Testis (tissue), 3 donors: ENCODE data around the gene CADPS2. TPM values are rescaled to one million over a fixed set of nuclear protein-coding genes. Genes with fewer than 3 reads are reported as not detected.

ENCODE experiments used
- DNase-seq: peaks from one replicate; pipeline ENCODE4 v3.0.0-alpha.2; 2019
- H3K27ac ChIP-seq, 2 donors: fragments of 200-600 bp; sonication (generic); one replicate each; pipeline ENCODE4 v1.5.1; 2019
- H3K27me3 ChIP-seq: fragments of 200-600 bp; sonication (generic); one replicate; pipeline ENCODE4 v1.5.1; 2019
- H3K36me3 ChIP-seq: fragments of 200-600 bp; sonication (generic); one replicate; pipeline ENCODE4 v1.5.1; 2017; ENCODE audit warnings: low read depth; ENCODE audit errors: missing control alignments
- H3K4me1 ChIP-seq: fragments of 200-600 bp; sonication (generic); one replicate; pipeline ENCODE4 v1.5.1; 2019
- H3K4me3 ChIP-seq, 2 donors: fragments of 200-600 bp; sonication (generic); one replicate each; pipeline ENCODE4 v1.5.1; 2017 to 2019
- H3K9me3 ChIP-seq: fragments of 200-600 bp; sonication (generic); one replicate; pipeline ENCODE4 v1.5.1; 2017
- CTCF ChIP-seq, 3 experiments: fragments of 450-650 bp in 2 of 3; fragments of 200-600 bp in 1 of 3; sonication (generic) in 1 of 3; IDR thresholded peaks; one replicate each; pipeline ENCODE4 v1.5.1; 2016 to 2019; ENCODE audit warnings: antibody characterized with exemption in 3 of 3, mild to moderate bottlenecking in 2 of 3, moderate library complexity in 1 of 3
- POLR2A ChIP-seq: fragments of 450-650 bp; IDR thresholded peaks from one replicate; pipeline ENCODE4 v1.6.1; 2017; ENCODE audit warnings: antibody characterized with exemption, mild to moderate bottlenecking, moderate library complexity
- WGBS, 2 donors: methylation state at CpG; one replicate each; pipeline ENCODE4 v1.1.5; 2018; 5-methylcytosine and 5-hydroxymethylcytosine counted together
- intact Hi-C: fragments of 100-400 bp; cut with DNase I; formaldehyde crosslinking; loops from one replicate; pipeline ENCODE4 v1.15.1; 2023; ENCODE audit warnings: low total_unique reads
- polyA plus RNA-seq: library from polyadenylated mRNA; stranded (reverse); fragments of 350-450 nt; fragmentation: Illumina TruSeq; extraction: RNeasy Lipid Tissue Mini Kit (QIAGEN cat#74804); gene quantifications from one replicate; pipeline ENCODE4 v1.2.3, GENCODE V29; 2014; ENCODE audit warnings: low read depth, low replicate concordance; ENCODE audit not compliant: insufficient read depth
- total RNA-seq, 2 donors: library from RNA; depleted of rRNA; stranded (reverse); fragments of >200 nt; gene quantifications; one replicate each; pipeline ENCODE4 v1.2.3, GENCODE V29; 2016

The CADPS2 gene
- total and polyA plus RNA-seq, 3 donors from 2014 or later = 6.0 to 9.9 (median 9.3) TPM

- DNase-seq = no peak
- no peaks in the 10 kb centered on the region for H3K4me1 ChIP-seq
- 81 to 94% methylated on average over 3 of the region's 3 CpGs for WGBS, 2 donors
- H3K9me3 ChIP-seq = no peaks in the 10 kb centered on the region
- TF ChIP-seq POLR2A (no peak), CTCF (IDR thresholded peaks at IDR 0.05) (no peak)
- intact Hi-C loops = no loop called here
- no peak overlapping the region for H3K4me3 ChIP-seq
- H3K27me3 ChIP-seq = no peaks in the 10 kb centered on the region
- H3K36me3 ChIP-seq = no peaks in the 10 kb centered on the region
- no peak overlapping the region for H3K27ac ChIP-seq
Measured at GRCh38 chr7:122383934-122384333, 502.3 kb downstream of the CADPS2 start.

GRCh38 chr7:122380992-122381391 lies 505.3 kb downstream of the CADPS2 start:
- TF ChIP-seq POLR2A (no peak), CTCF (IDR thresholded peaks at IDR 0.05) (no peak)
- Histone ChIP-seq H3K36me3 (no peaks in the 10 kb centered on the region), H3K4me1 (no peaks in the 10 kb centered on the region), H3K27ac (no peak overlapping the region), H3K4me3 (no peak overlapping the region), H3K9me3 (no peaks in the 10 kb centered on the region), H3K27me3 (no peaks in the 10 kb centered on the region)
- 57 to 58% methylated on average over 3 of the region's 3 CpGs for WGBS, 2 donors
- DNase-seq = no peak
- intact Hi-C loops = no loop called here

GRCh38 chr7:122379491-122379890 lies 506.8 kb downstream of the CADPS2 start:
- no peak overlapping the region for H3K4me3 ChIP-seq
- no peaks in the 10 kb centered on the region for H3K4me1 ChIP-seq
- H3K9me3 ChIP-seq = no peaks in the 10 kb centered on the region
- no peak overlapping the region for H3K27ac ChIP-seq
- DNase-seq = no peak
- intact Hi-C loops = no loop called here
- no peaks in the 10 kb centered on the region for H3K36me3 ChIP-seq
- no peaks in the 10 kb centered on the region for H3K27me3 ChIP-seq
- TF ChIP-seq CTCF (IDR thresholded peaks at IDR 0.05) = no peak
- no peak for TF ChIP-seq POLR2A

GRCh38 chr7:122369756-122370155 lies 516.5 kb downstream of the CADPS2 start:
- DNase-seq = no peak
- TF ChIP-seq CTCF (IDR thresholded peaks at IDR 0.05) (no peak), POLR2A (no peak)
- H3K27me3 ChIP-seq = no peaks in the 10 kb centered on the region
- no peak overlapping the region for H3K27ac ChIP-seq
- intact Hi-C loops = no loop called here
- H3K9me3 ChIP-seq = no peaks in the 10 kb centered on the region
- H3K4me3 ChIP-seq = no peak overlapping the region
- no peaks in the 10 kb centered on the region for H3K36me3 ChIP-seq
- no peaks in the 10 kb centered on the region for H3K4me1 ChIP-seq

GRCh38 chr7:122364761-122365280 lies 521.4 kb downstream of the CADPS2 start:
- WGBS, 2 donors = 71 to 82% methylated on average over 1 of the region's 1 CpG

More at GRCh38 chr7:122364761-122365280, 521.4 kb downstream of the CADPS2 start:
- Histone ChIP-seq H3K36me3 (no peaks in the 10 kb centered on the region), H3K27me3 (no peaks in the 10 kb centered on the region), H3K4me1 (no peaks in the 10 kb centered on the region), H3K9me3 (no peaks in the 10 kb centered on the region), H3K4me3 (no peak overlapping the region), H3K27ac (no peak overlapping the region)
- intact Hi-C loops = no loop called here
- TF ChIP-seq POLR2A (no peak), CTCF (IDR thresholded peaks at IDR 0.05) (no peak)
- DNase-seq = no peak
